GM23338 (cell line): Measurements from ENCODE around the gene AKR1C8. TPM values are rescaled to one million over a fixed set of nuclear protein-coding genes. Genes with fewer than 3 reads are reported as not detected.

Experiments used
- ATAC-seq: fragments of 200-7000 bp; cut with Tn5 transposase; 3 replicates; pipeline ENCODE4 v1.9.1; 2020
- DNase-seq: peaks from one replicate; pipeline ENCODE4 v3.0.0-alpha.2; 2015; ENCODE audit warnings: low spot score
- H2AFZ ChIP-seq: fragments of 200-600 bp; sonication (generic); 2 replicates; pipeline ENCODE4 v1.8.0; 2016; ENCODE audit warnings: antibody characterized with exemption, mild to moderate bottlenecking, moderate library complexity
- H3F3A ChIP-seq: fragments of 200-600 bp; sonication (generic); replicated peaks from 2 replicates; pipeline ENCODE4 v1.8.0; 2017; ENCODE audit warnings: antibody characterized with exemption, mixed run types, low read depth
- H3K27ac ChIP-seq: fragments of 200-600 bp; sonication (generic); 2 replicates; pipeline ENCODE4 v1.6.1; 2016; ENCODE audit warnings: low read depth
- H3K27me3 ChIP-seq: fragments of 200-600 bp; sonication (generic); 2 replicates; pipeline ENCODE4 v1.8.0; 2016; ENCODE audit warnings: mild to moderate bottlenecking, mixed run types, moderate library complexity; ENCODE audit not compliant: insufficient read depth
- H3K36me3 ChIP-seq: fragments of 200-600 bp; sonication (generic); 2 replicates; pipeline ENCODE4 v1.8.0; 2016; ENCODE audit warnings: mild to moderate bottlenecking; ENCODE audit not compliant: insufficient read depth
- H3K4me1 ChIP-seq: fragments of 200-600 bp; sonication (generic); 2 replicates; pipeline ENCODE4 v1.8.0; 2016; ENCODE audit warnings: mild to moderate bottlenecking, moderate library complexity; ENCODE audit not compliant: insufficient read depth
- H3K4me2 ChIP-seq: fragments of 200-600 bp; sonication (generic); 2 replicates; pipeline ENCODE4 v1.7.1; 2017; ENCODE audit warnings: mixed run types
- H3K4me3 ChIP-seq: fragments of 200-600 bp; sonication (generic); 2 replicates; pipeline ENCODE4 v1.6.1; 2016; ENCODE audit warnings: mixed run types
- H3K79me2 ChIP-seq: fragments of 200-600 bp; sonication (generic); replicated peaks from 2 replicates; pipeline ENCODE4 v1.8.0; 2017; ENCODE audit warnings: mild to moderate bottlenecking; ENCODE audit not compliant: insufficient read depth
- H3K9me2 ChIP-seq: fragments of 200-600 bp; sonication (generic); 2 replicates; pipeline ENCODE4 v1.8.0; 2017; ENCODE audit not compliant: insufficient read depth
- H4K20me1 ChIP-seq: fragments of 200-600 bp; sonication (generic); replicated peaks from 2 replicates; pipeline ENCODE4 v1.8.0; 2017; ENCODE audit warnings: mild to moderate bottlenecking; ENCODE audit not compliant: insufficient read depth
- H3K27ac Mint-ChIP-seq: 2 replicates; pipeline ENCODE4 v1.8.0; 2020; ENCODE audit warnings: inconsistent platforms, mild to moderate bottlenecking, moderate library complexity, mixed read lengths
- H3K27me3 Mint-ChIP-seq: 3 replicates; pipeline ENCODE4 v1.8.0; 2022; ENCODE audit warnings: low read depth, mild to moderate bottlenecking, moderate library complexity, mixed read lengths, inconsistent platforms; ENCODE audit not compliant: insufficient read depth, poor library complexity
- H3K36me3 Mint-ChIP-seq: 3 replicates; pipeline ENCODE4 v1.8.0; 2021; ENCODE audit warnings: low read depth, mild to moderate bottlenecking, inconsistent platforms, moderate library complexity, mixed read lengths
- H3K4me1 Mint-ChIP-seq: 3 replicates; pipeline ENCODE4 v1.8.0; 2020; ENCODE audit warnings: mild to moderate bottlenecking, inconsistent platforms, mixed read lengths
- H3K4me3 Mint-ChIP-seq: 3 replicates; pipeline ENCODE4 v1.8.0; 2021; ENCODE audit warnings: moderate library complexity, mild to moderate bottlenecking, inconsistent platforms, mixed read lengths
- H3K9me3 Mint-ChIP-seq: 3 replicates; pipeline ENCODE4 v1.8.0; 2020; ENCODE audit warnings: moderate library complexity, mild to moderate bottlenecking, inconsistent platforms, mixed read lengths
- CREB1 ChIP-seq: fragments of 250-450 bp; sonication (Bioruptor Pico); IDR thresholded peaks from 2 replicates; pipeline ENCODE4 v1.5.0; 2020; ENCODE audit warnings: low read depth, mild to moderate bottlenecking, moderate library complexity
- CTCF ChIP-seq, 2 experiments: fragments of 200-600 bp in 1 of 2; sonication (generic) in 1 of 2; conservative IDR thresholded peaks; 2 replicates each; pipeline versions ENCODE4 v1.5.1 to v1.6.1; 2016 to 2017; ENCODE audit warnings: antibody characterized with exemption in 2 of 2, low read depth in 2 of 2, mild to moderate bottlenecking in 2 of 2, moderate library complexity in 1 of 2
- ETS1 ChIP-seq: IDR thresholded peaks from 2 replicates; pipeline ENCODE4 v1.6.1; 2016; ENCODE audit warnings: antibody characterized with exemption
- EZH2 ChIP-seq: fragments of 200-600 bp; sonication (generic); IDR thresholded peaks from one replicate; pipeline ENCODE4 v1.8.0; 2017; ENCODE audit warnings: antibody characterized with exemption, mild to moderate bottlenecking, low read depth; ENCODE audit not compliant: unreplicated experiment
- EZH2phosphoT487 ChIP-seq: fragments of 200-600 bp; sonication (generic); IDR thresholded peaks from one replicate; pipeline ENCODE4 v1.8.1; 2018; ENCODE audit warnings: antibody characterized with exemption; ENCODE audit not compliant: unreplicated experiment
- JUNB ChIP-seq: IDR thresholded peaks from one replicate; pipeline ENCODE4 v1.6.1; 2016; ENCODE audit warnings: antibody characterized with exemption; ENCODE audit not compliant: unreplicated experiment
- NANOG ChIP-seq: IDR thresholded peaks from 2 replicates; pipeline ENCODE4 v1.6.1; 2016; ENCODE audit warnings: antibody characterized with exemption, borderline replicate concordance
- POLR2AphosphoS5 ChIP-seq: IDR thresholded peaks from 2 replicates; pipeline ENCODE4 v1.6.1; 2016; ENCODE audit warnings: antibody characterized with exemption, low read depth
- STAT1 ChIP-seq: IDR thresholded peaks from one replicate; pipeline ENCODE4 v1.6.1; 2016; ENCODE audit warnings: antibody characterized with exemption; ENCODE audit not compliant: unreplicated experiment
- ZNF114 ChIP-seq: fragments of 250-450 bp; sonication (Bioruptor Pico); IDR thresholded peaks from 2 replicates; pipeline ENCODE4 v1.5.0; 2020; ENCODE audit warnings: mild to moderate bottlenecking, moderate library complexity
- ZNF331 ChIP-seq: fragments of 250-450 bp; sonication (Bioruptor Pico); IDR thresholded peaks from 2 replicates; pipeline ENCODE4 v1.5.0; 2020; ENCODE audit warnings: low read depth, mild to moderate bottlenecking, moderate library complexity
- long read RNA-seq: library from polyadenylated mRNA; unstranded; transcript quantifications from one replicate; pipeline ENCODE4 v2.0.0, GENCODE V29; 2020; ENCODE audit not compliant: unreplicated experiment
- polyA plus RNA-seq: library from polyadenylated mRNA; unstranded; fragments of >200 nt; fragmentation: Nextera tagmentation; extraction: Ambion mirVana; gene quantifications from 2 replicates; pipeline ENCODE4 v1.2.1, GENCODE V29; 2016
- total RNA-seq: library from RNA; depleted of rRNA; stranded (reverse); fragments of >200 nt; shearing (Covaris generic); gene quantifications from 2 replicates; pipeline ENCODE4 v1.2.3, GENCODE V29; 2014; rRNA removed
- TF ChIP-seq, protein P1 (sequence below): IDR thresholded peaks from one replicate; pipeline ENCODE4 v1.6.1; 2018; ENCODE audit warnings: antibody characterized with exemption; ENCODE audit not compliant: unreplicated experiment
- TF ChIP-seq, protein P2 (sequence below): fragments of 250-450 bp; sonication (Bioruptor Pico); IDR thresholded peaks from 2 replicates; pipeline ENCODE4 v1.5.0; 2020; ENCODE audit warnings: mild to moderate bottlenecking, moderate library complexity

AKR1C8 gene
- total RNA-seq (not detected in 2 replicates), polyA plus RNA-seq (not detected in 2 replicates)
- long read RNA-seq: 0 reads

- no peak for TF ChIP-seq CREB1 (CRISPR knock-in tag)
- TF ChIP-seq ZNF114 (CRISPR knock-in tag): no peak
- TF ChIP-seq EZH2phosphoT487: no peak
- TF ChIP-seq, protein P1, sequence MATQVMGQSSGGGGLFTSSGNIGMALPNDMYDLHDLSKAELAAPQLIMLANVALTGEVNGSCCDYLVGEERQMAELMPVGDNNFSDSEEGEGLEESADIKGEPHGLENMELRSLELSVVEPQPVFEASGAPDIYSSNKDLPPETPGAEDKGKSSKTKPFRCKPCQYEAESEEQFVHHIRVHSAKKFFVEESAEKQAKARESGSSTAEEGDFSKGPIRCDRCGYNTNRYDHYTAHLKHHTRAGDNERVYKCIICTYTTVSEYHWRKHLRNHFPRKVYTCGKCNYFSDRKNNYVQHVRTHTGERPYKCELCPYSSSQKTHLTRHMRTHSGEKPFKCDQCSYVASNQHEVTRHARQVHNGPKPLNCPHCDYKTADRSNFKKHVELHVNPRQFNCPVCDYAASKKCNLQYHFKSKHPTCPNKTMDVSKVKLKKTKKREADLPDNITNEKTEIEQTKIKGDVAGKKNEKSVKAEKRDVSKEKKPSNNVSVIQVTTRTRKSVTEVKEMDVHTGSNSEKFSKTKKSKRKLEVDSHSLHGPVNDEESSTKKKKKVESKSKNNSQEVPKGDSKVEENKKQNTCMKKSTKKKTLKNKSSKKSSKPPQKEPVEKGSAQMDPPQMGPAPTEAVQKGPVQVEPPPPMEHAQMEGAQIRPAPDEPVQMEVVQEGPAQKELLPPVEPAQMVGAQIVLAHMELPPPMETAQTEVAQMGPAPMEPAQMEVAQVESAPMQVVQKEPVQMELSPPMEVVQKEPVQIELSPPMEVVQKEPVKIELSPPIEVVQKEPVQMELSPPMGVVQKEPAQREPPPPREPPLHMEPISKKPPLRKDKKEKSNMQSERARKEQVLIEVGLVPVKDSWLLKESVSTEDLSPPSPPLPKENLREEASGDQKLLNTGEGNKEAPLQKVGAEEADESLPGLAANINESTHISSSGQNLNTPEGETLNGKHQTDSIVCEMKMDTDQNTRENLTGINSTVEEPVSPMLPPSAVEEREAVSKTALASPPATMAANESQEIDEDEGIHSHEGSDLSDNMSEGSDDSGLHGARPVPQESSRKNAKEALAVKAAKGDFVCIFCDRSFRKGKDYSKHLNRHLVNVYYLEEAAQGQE: no peak
- no peak for TF ChIP-seq JUNB
- TF ChIP-seq STAT1: no peak
- TF ChIP-seq ETS1: no peak
- no peak for TF ChIP-seq CTCF (conservative IDR thresholded peaks at IDR 0.05; ENCODE audit: low read depth in 2 of 2)
- no peak for TF ChIP-seq ZNF331 (CRISPR knock-in tag)
- TF ChIP-seq EZH2: no peak
- TF ChIP-seq POLR2AphosphoS5: no peak
- TF ChIP-seq, protein P2, sequence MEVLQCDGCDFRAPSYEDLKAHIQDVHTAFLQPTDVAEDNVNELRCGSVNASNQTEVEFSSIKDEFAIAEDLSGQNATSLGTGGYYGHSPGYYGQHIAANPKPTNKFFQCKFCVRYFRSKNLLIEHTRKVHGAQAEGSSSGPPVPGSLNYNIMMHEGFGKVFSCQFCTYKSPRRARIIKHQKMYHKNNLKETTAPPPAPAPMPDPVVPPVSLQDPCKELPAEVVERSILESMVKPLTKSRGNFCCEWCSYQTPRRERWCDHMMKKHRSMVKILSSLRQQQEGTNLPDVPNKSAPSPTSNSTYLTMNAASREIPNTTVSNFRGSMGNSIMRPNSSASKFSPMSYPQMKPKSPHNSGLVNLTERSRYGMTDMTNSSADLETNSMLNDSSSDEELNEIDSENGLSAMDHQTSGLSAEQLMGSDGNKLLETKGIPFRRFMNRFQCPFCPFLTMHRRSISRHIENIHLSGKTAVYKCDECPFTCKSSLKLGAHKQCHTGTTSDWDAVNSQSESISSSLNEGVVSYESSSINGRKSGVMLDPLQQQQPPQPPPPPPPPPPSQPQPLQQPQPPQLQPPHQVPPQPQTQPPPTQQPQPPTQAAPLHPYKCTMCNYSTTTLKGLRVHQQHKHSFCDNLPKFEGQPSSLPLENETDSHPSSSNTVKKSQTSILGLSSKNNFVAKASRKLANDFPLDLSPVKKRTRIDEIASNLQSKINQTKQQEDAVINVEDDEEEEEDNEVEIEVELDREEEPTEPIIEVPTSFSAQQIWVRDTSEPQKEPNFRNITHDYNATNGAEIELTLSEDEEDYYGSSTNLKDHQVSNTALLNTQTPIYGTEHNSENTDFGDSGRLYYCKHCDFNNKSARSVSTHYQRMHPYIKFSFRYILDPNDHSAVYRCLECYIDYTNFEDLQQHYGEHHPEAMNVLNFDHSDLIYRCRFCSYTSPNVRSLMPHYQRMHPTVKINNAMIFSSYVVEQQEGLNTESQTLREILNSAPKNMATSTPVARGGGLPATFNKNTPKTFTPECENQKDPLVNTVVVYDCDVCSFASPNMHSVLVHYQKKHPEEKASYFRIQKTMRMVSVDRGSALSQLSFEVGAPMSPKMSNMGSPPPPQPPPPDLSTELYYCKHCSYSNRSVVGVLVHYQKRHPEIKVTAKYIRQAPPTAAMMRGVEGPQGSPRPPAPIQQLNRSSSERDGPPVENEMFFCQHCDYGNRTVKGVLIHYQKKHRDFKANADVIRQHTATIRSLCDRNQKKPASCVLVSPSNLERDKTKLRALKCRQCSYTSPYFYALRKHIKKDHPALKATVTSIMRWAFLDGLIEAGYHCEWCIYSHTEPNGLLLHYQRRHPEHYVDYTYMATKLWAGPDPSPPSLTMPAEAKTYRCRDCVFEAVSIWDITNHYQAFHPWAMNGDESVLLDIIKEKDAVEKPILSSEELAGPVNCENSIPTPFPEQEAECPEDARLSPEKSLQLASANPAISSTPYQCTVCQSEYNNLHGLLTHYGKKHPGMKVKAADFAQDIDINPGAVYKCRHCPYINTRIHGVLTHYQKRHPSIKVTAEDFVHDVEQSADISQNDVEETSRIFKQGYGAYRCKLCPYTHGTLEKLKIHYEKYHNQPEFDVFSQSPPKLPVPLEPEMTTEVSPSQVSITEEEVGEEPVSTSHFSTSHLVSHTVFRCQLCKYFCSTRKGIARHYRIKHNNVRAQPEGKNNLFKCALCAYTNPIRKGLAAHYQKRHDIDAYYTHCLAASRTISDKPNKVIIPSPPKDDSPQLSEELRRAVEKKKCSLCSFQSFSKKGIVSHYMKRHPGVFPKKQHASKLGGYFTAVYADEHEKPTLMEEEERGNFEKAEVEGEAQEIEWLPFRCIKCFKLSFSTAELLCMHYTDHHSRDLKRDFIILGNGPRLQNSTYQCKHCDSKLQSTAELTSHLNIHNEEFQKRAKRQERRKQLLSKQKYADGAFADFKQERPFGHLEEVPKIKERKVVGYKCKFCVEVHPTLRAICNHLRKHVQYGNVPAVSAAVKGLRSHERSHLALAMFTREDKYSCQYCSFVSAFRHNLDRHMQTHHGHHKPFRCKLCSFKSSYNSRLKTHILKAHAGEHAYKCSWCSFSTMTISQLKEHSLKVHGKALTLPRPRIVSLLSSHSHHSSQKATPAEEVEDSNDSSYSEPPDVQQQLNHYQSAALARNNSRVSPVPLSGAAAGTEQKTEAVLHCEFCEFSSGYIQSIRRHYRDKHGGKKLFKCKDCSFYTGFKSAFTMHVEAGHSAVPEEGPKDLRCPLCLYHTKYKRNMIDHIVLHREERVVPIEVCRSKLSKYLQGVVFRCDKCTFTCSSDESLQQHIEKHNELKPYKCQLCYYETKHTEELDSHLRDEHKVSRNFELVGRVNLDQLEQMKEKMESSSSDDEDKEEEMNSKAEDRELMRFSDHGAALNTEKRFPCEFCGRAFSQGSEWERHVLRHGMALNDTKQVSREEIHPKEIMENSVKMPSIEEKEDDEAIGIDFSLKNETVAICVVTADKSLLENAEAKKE (CRISPR knock-in tag): no peak
- no peak for TF ChIP-seq NANOG
- Mint-ChIP-seq H3K4me3 (no peak within 1 kb of the TSS), H3K27me3 (peaks cover 1% of the 10 kb centered on the region), H3K36me3 (peaks cover 3% of the 10 kb centered on the region; the same call in 1 of the 3 replicates), H3K27ac (no peak within 1 kb of the TSS), H3K9me3 (peaks cover 17% of the 10 kb centered on the region; the same call in 2 of the 3 replicates), H3K4me1 (no peaks in the 10 kb centered on the region)
- H3K36me3 ChIP-seq: no peaks in the 10 kb centered on the region
- H3K27me3 ChIP-seq: no peaks in the 10 kb centered on the region
- H3K79me2 ChIP-seq: no peaks in the 10 kb centered on the region
- no peak for ATAC-seq
- H4K20me1 ChIP-seq: no peaks in the 10 kb centered on the region
- H3K9me2 ChIP-seq: no peaks in the 10 kb centered on the region
- H3K4me2 ChIP-seq: no peak within 1 kb of the TSS
- H3K4me1 ChIP-seq: no peaks in the 10 kb centered on the region
- H2AFZ ChIP-seq: peak within 1 kb of the TSS; percentile 69; the same call in 1 of the 2 replicates
- no peak within 1 kb of the TSS for H3K27ac ChIP-seq
- H3K4me3 ChIP-seq: no peak within 1 kb of the TSS
- DNase-seq: no peak
- no peaks in the 10 kb centered on the region for H3F3A ChIP-seq
These were observed at the start of gene AKR1C8 for GRCh38 chr10:5184987-5185775. AKR1C8 (minus strand) TSS chr10:5185150; CDS start chr10:5185104, 46 bp downstream.
